Liver (tissue), 9 donors: ENCODE results near the gene HMGN3. TPM values are rescaled to one million over a fixed set of nuclear protein-coding genes. Genes with fewer than 3 reads are reported as not detected.

Experiments used
- DNase-seq: peaks from one replicate; pipeline ENCODE4 v3.0.0-alpha.2; 2017; ENCODE audit warnings: low spot score
- H3K27ac ChIP-seq, 2 donors: one replicate each; pipeline ENCODE4 v1.7.0; 2013; ENCODE audit warnings: inconsistent platforms in 2 of 2, low read length in 2 of 2, control low read depth in 1 of 2, low read depth in 1 of 2, mild to moderate bottlenecking in 1 of 2
- H3K27me3 ChIP-seq, 4 donors: one replicate each; pipeline versions ENCODE4 v1.6.1 to v1.7.0; 2013; ENCODE audit warnings: low read length in 3 of 4, inconsistent platforms in 1 of 4, mild to moderate bottlenecking in 1 of 4, moderate library complexity in 1 of 4; ENCODE audit not compliant: control insufficient read depth in 4 of 4, insufficient read depth in 4 of 4
- H3K36me3 ChIP-seq, 4 donors: one replicate each; pipeline versions ENCODE4 v1.6.1 to v1.7.0; 2013; ENCODE audit warnings: low read length in 3 of 4, mild to moderate bottlenecking in 3 of 4, low read depth in 1 of 4, moderate library complexity in 1 of 4; ENCODE audit not compliant: control insufficient read depth in 4 of 4, insufficient read depth in 3 of 4
- H3K4me1 ChIP-seq, 4 donors: one replicate each; pipeline versions ENCODE4 v1.6.1 to v1.7.0; 2013; ENCODE audit warnings: low read length in 3 of 4, mild to moderate bottlenecking in 3 of 4, moderate library complexity in 1 of 4; ENCODE audit not compliant: control insufficient read depth in 4 of 4, insufficient read depth in 4 of 4
- H3K4me3 ChIP-seq, 3 donors: one replicate each; pipeline versions ENCODE4 v1.6.1 to v1.7.0; 2013; ENCODE audit warnings: low read length in 3 of 3, control low read depth in 1 of 3, low read depth in 1 of 3, mild to moderate bottlenecking in 1 of 3
- H3K9ac ChIP-seq, 2 donors: one replicate each; pipeline ENCODE4 v1.7.0; 2013; ENCODE audit warnings: low read length in 2 of 2, mild to moderate bottlenecking in 2 of 2, moderate library complexity in 2 of 2, control low read depth in 1 of 2, low read depth in 1 of 2
- H3K9me3 ChIP-seq, 4 donors: one replicate each; pipeline versions ENCODE4 v1.6.1 to v1.7.0; 2013; ENCODE audit warnings: low read length in 3 of 4; ENCODE audit not compliant: control insufficient read depth in 4 of 4
- EGR1 ChIP-seq, 2 donors: IDR thresholded peaks; 2 replicates each; pipeline ENCODE4 v1.6.1; 2016 to 2018; ENCODE audit warnings: antibody characterized with exemption in 2 of 2, low read depth in 2 of 2
- FOXA1 ChIP-seq: IDR thresholded peaks from 2 replicates; pipeline ENCODE4 v1.6.1; 2016; ENCODE audit warnings: antibody characterized with exemption
- FOXA2 ChIP-seq: IDR thresholded peaks from 2 replicates; pipeline ENCODE4 v1.6.1; 2016; ENCODE audit warnings: antibody characterized with exemption
- GABPA ChIP-seq, 2 donors: IDR thresholded peaks in 1 of 2; conservative IDR thresholded peaks in 1 of 2; 2 replicates each; pipeline ENCODE4 v1.6.1; 2016; ENCODE audit warnings: antibody characterized with exemption in 2 of 2, mild to moderate bottlenecking in 1 of 2, moderate library complexity in 1 of 2
- HNF4A ChIP-seq, 2 donors: conservative IDR thresholded peaks; 2 replicates each; pipeline ENCODE4 v1.6.1; 2016; ENCODE audit warnings: antibody characterized with exemption in 2 of 2, mild to moderate bottlenecking in 2 of 2
- HNF4G ChIP-seq: IDR thresholded peaks from 2 replicates; pipeline ENCODE4 v1.6.1; 2016; ENCODE audit warnings: antibody characterized with exemption
- JUND ChIP-seq, 2 donors: IDR thresholded peaks; 2 replicates each; pipeline ENCODE4 v1.6.1; 2016; ENCODE audit warnings: antibody characterized with exemption in 2 of 2
- MAX ChIP-seq: IDR thresholded peaks from 2 replicates; pipeline ENCODE4 v1.6.1; 2016; ENCODE audit warnings: antibody characterized with exemption
- NR2F2 ChIP-seq: IDR thresholded peaks from 2 replicates; pipeline ENCODE4 v1.6.1; 2016; ENCODE audit warnings: antibody characterized with exemption
- RAD21 ChIP-seq, 2 donors: IDR thresholded peaks; 2 replicates each; pipeline ENCODE4 v1.6.1; 2016; ENCODE audit warnings: antibody characterized with exemption in 2 of 2, mild to moderate bottlenecking in 2 of 2
- REST ChIP-seq: IDR thresholded peaks from 2 replicates; pipeline ENCODE4 v1.6.1; 2016; ENCODE audit warnings: antibody characterized with exemption, mild to moderate bottlenecking
- RXRA ChIP-seq, 2 donors: IDR thresholded peaks; 2 replicates each; pipeline ENCODE4 v1.6.1; 2017 to 2018; ENCODE audit warnings: antibody characterized with exemption in 2 of 2, mild to moderate bottlenecking in 1 of 2
- SP1 ChIP-seq: IDR thresholded peaks from 2 replicates; pipeline ENCODE4 v1.6.1; 2018; ENCODE audit warnings: antibody characterized with exemption, mild to moderate bottlenecking
- TAF1 ChIP-seq: conservative IDR thresholded peaks from 2 replicates; pipeline ENCODE4 v1.6.1; 2016; ENCODE audit warnings: antibody characterized with exemption, mild to moderate bottlenecking
- YY1 ChIP-seq: IDR thresholded peaks from 2 replicates; pipeline ENCODE4 v1.6.1; 2016; ENCODE audit warnings: antibody characterized with exemption, mild to moderate bottlenecking
- ZBTB33 ChIP-seq: IDR thresholded peaks from 2 replicates; pipeline ENCODE4 v1.6.1; 2016; ENCODE audit warnings: antibody characterized with exemption
- WGBS: extraction: QIAGEN DNeasy Blood & Tissue Kit; methylation state at CpG from one replicate; pipeline ENCODE4 v1.1.7; 2013; 5-methylcytosine and 5-hydroxymethylcytosine counted together
- polyA plus RNA-seq, 2 donors: library from polyadenylated mRNA; stranded (reverse) in 1 of 2; unstranded in 1 of 2; fragments of 200-250 nt in 1 of 2; fragments of >200 nt in 1 of 2; fragmentation: Nextera tagmentation in 1 of 2; extraction: Ambion mirVana in 1 of 2; gene quantifications; one replicate each; pipeline versions ENCODE4 v1.2.1 to v1.2.3, GENCODE V29; 2013 to 2015
- total RNA-seq, 2 donors: library from RNA; depleted of rRNA; stranded (reverse); fragments of >200 nt; gene quantifications; one replicate each; pipeline ENCODE4 v1.2.3, GENCODE V29; 2014
- TF ChIP-seq, protein P1 (sequence below): IDR thresholded peaks from 2 replicates; pipeline ENCODE4 v1.6.1; 2016; ENCODE audit warnings: antibody characterized with exemption
- TF ChIP-seq, protein P2 (sequence below): fragments of 150-350 bp; IDR thresholded peaks from 2 replicates; pipeline ENCODE4 v1.5.1; 2017; ENCODE audit warnings: improper control_type of control experiment, low read depth, low read length; ENCODE audit not compliant: missing input control
- donor health status: healthy.
- donor health status: healthy.
- donor health status: healthy.
- donor health status: healthy.
- donor health status: healthy.

The HMGN3 gene
- total and polyA plus RNA-seq, 4 donors, result 26.7 to 112 (median 44.3) TPM

DNA sequence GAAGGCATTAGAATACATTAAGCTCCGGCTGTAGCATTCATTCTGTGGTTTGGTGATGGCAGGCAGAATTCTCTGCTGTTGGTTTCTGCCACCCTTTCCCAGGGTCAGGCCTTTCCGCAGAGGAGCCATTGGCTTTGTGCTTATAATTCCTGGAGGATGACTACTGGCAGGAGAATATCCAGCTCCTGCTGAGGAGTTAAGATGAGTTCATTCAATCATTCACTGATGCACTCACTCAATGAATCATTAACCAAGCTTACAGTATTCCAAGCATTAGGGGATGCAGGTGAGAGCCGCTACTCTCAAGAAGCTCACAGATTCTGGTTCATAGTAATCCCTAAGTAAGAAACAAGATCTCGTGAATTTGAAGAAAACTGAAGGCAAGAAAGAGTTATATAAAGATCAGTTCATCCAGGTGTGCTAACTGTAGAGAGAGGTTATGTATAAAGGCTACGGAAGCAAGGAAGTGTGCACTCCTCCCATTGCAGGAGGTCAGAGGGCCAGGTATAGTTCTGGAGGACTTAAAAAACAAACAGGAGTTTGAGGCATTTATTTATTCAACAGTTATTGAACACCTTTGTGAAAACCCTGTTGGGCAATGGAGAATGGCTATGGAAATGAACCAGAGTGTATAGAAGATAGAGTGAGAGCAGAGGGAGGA, 75.5 kb downstream of the HMGN3 start:
- H3K27me3 ChIP-seq, result no peaks in the 10 kb centered on the region
- H3K36me3 ChIP-seq, result no peaks in the 10 kb centered on the region
- WGBS, result 41% methylated on average over 5 of the region's 5 CpGs
- no peak overlapping the region for H3K9ac ChIP-seq
- H3K4me3 ChIP-seq, result peak overlapping the region in 1 of 3 donors; percentile 27
- peak overlapping the region in 1 of 2 donors; percentile 10 for H3K27ac ChIP-seq
- H3K9me3 ChIP-seq, result no peaks in the 10 kb centered on the region
- peak; percentile 22 to 38 for TF ChIP-seq RXRA (IDR thresholded peaks at IDR 0.05)
- peak; percentile 22 for TF ChIP-seq SP1
- TF ChIP-seq REST, result no peak
- TF ChIP-seq JUND (IDR thresholded peaks at IDR 0.05), result peak in 1 of 2 donors; percentile 21
- DNase-seq, result no peak
- peaks cover 1 to 19% (median 16%) of the 10 kb centered on the region in 4 donors for H3K4me1 ChIP-seq

GRCh38 chr6:79157961-79158644, 76.4 kb downstream of the HMGN3 start:
- Histone ChIP-seq H3K9me3 (no peaks in the 10 kb centered on the region), H3K36me3 (no peaks in the 10 kb centered on the region), H3K4me3 (no peak overlapping the region), H3K9ac (no peak overlapping the region), H3K27ac (peak overlapping the region in 1 of 2 donors; percentile 5), H3K4me1 (peaks cover 1 to 19% (median 16%) of the 10 kb centered on the region in 4 donors), H3K27me3 (no peaks in the 10 kb centered on the region)
- no peak for DNase-seq
- 32% methylated on average over 3 of the region's 3 CpGs for WGBS
- TF ChIP-seq RXRA (IDR thresholded peaks at IDR 0.05), result no peak
- TF ChIP-seq NR2F2, result no peak
- TF ChIP-seq REST, result no peak
- TF ChIP-seq FOXA1, result no peak
- TF ChIP-seq JUND (IDR thresholded peaks at IDR 0.05), result no peak
- TF ChIP-seq YY1, result peak; percentile 13
- TF ChIP-seq MAX, result no peak
- TF ChIP-seq SP1, result peak; percentile 29
- TF ChIP-seq GABPA (IDR thresholded peaks at IDR 0.05 in 1 of 2, conservative IDR thresholded peaks at IDR 0.05 in 1 of 2), result no peak
- TF ChIP-seq, protein P1, sequence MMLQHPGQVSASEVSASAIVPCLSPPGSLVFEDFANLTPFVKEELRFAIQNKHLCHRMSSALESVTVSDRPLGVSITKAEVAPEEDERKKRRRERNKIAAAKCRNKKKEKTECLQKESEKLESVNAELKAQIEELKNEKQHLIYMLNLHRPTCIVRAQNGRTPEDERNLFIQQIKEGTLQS, result no peak
- no peak for TF ChIP-seq HNF4G
- TF ChIP-seq RAD21 (IDR thresholded peaks at IDR 0.05), result no peak
- TF ChIP-seq TAF1, result no peak
- TF ChIP-seq, protein P2, sequence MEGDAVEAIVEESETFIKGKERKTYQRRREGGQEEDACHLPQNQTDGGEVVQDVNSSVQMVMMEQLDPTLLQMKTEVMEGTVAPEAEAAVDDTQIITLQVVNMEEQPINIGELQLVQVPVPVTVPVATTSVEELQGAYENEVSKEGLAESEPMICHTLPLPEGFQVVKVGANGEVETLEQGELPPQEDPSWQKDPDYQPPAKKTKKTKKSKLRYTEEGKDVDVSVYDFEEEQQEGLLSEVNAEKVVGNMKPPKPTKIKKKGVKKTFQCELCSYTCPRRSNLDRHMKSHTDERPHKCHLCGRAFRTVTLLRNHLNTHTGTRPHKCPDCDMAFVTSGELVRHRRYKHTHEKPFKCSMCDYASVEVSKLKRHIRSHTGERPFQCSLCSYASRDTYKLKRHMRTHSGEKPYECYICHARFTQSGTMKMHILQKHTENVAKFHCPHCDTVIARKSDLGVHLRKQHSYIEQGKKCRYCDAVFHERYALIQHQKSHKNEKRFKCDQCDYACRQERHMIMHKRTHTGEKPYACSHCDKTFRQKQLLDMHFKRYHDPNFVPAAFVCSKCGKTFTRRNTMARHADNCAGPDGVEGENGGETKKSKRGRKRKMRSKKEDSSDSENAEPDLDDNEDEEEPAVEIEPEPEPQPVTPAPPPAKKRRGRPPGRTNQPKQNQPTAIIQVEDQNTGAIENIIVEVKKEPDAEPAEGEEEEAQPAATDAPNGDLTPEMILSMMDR, result no peak
- TF ChIP-seq FOXA2, result peak; percentile 67
- no peak for TF ChIP-seq ZBTB33
- TF ChIP-seq EGR1 (IDR thresholded peaks at IDR 0.05; ENCODE audit: low read depth in 2 of 2), result no peak
- peak; percentile 19 to 23 for TF ChIP-seq HNF4A (conservative IDR thresholded peaks at IDR 0.05)
